ENCODE measurements around the gene PRKCE.

DNA sequence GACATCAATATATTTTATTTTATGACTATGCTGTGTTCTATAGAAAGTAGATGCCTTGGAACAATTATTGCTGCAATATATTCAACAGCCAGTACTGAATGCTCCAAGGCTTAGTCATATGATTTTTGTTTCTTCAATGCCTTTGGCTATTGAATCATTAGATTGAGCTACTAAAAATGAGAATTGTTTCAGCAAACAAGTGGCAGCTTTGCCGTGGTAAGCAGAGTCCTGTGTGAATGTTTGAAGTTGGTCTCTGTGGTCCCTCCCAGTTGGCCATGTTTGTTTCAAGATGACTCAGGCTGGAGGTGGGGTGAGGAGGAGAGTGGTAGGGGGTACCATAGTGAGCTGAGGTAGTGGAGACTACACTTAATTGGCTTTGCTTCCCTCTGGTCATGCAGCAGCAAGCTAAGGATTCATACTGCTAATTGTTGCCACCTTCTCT lies 447.2 kb downstream of the PRKCE start:
- TF ChIP-seq POLR2A (IDR thresholded peaks at IDR 0.05), result no peak
- TF ChIP-seq, protein P1, sequence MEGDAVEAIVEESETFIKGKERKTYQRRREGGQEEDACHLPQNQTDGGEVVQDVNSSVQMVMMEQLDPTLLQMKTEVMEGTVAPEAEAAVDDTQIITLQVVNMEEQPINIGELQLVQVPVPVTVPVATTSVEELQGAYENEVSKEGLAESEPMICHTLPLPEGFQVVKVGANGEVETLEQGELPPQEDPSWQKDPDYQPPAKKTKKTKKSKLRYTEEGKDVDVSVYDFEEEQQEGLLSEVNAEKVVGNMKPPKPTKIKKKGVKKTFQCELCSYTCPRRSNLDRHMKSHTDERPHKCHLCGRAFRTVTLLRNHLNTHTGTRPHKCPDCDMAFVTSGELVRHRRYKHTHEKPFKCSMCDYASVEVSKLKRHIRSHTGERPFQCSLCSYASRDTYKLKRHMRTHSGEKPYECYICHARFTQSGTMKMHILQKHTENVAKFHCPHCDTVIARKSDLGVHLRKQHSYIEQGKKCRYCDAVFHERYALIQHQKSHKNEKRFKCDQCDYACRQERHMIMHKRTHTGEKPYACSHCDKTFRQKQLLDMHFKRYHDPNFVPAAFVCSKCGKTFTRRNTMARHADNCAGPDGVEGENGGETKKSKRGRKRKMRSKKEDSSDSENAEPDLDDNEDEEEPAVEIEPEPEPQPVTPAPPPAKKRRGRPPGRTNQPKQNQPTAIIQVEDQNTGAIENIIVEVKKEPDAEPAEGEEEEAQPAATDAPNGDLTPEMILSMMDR (IDR thresholded peaks at IDR 0.05), result no peak

Data from body of pancreas (tissue), 4 donors.